ENCODE data around the gene CARD11. TPM values are rescaled to one million over a fixed set of nuclear protein-coding genes. Genes with fewer than 3 reads are reported as not detected.

The CARD11 gene
- total RNA-seq, 1 donor from 2014 or later: 1.4 TPM

DNA sequence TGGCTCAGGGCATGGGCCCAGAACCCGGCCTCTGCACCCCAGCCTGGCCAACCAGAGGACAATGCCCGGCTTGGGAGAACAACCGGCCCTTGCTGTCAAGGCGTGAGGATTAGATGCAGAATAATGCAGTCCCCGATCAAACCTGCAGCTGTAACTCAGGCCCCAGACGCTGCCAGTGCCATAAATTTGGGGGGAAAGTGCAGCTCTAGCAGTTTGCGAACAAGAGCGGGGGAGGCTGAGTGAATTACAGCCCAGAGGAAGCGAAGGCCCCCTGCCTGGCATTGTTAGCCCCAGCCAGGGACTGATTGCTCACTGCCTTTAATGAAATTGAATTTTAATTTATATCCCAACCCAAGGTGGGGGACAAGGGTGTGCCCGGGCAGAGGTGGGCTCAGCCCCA is 161.6 kb downstream of the CARD11 start:
- peak overlapping the region; percentile 52 for H3K27ac Mint-ChIP-seq (ENCODE audit: unreplicated experiment)
- TF ChIP-seq, protein P1, sequence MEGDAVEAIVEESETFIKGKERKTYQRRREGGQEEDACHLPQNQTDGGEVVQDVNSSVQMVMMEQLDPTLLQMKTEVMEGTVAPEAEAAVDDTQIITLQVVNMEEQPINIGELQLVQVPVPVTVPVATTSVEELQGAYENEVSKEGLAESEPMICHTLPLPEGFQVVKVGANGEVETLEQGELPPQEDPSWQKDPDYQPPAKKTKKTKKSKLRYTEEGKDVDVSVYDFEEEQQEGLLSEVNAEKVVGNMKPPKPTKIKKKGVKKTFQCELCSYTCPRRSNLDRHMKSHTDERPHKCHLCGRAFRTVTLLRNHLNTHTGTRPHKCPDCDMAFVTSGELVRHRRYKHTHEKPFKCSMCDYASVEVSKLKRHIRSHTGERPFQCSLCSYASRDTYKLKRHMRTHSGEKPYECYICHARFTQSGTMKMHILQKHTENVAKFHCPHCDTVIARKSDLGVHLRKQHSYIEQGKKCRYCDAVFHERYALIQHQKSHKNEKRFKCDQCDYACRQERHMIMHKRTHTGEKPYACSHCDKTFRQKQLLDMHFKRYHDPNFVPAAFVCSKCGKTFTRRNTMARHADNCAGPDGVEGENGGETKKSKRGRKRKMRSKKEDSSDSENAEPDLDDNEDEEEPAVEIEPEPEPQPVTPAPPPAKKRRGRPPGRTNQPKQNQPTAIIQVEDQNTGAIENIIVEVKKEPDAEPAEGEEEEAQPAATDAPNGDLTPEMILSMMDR (IDR thresholded peaks at IDR 0.05; ENCODE audit: partially characterized antibody, unreplicated experiment): no peak
- no peaks in the 10 kb centered on the region for H3K36me3 Mint-ChIP-seq (ENCODE audit: unreplicated experiment)
- H3K4me1 Mint-ChIP-seq (ENCODE audit: low read depth, unreplicated experiment): peaks cover 40% of the 10 kb centered on the region
- peaks cover 27% of the 10 kb centered on the region for H3K9me3 Mint-ChIP-seq (ENCODE audit: unreplicated experiment)
- H3K27me3 Mint-ChIP-seq (ENCODE audit: unreplicated experiment): peaks cover 29% of the 10 kb centered on the region
- DNase-seq: no peak
- H3K4me3 Mint-ChIP-seq (ENCODE audit: unreplicated experiment): no peak overlapping the region

DNA sequence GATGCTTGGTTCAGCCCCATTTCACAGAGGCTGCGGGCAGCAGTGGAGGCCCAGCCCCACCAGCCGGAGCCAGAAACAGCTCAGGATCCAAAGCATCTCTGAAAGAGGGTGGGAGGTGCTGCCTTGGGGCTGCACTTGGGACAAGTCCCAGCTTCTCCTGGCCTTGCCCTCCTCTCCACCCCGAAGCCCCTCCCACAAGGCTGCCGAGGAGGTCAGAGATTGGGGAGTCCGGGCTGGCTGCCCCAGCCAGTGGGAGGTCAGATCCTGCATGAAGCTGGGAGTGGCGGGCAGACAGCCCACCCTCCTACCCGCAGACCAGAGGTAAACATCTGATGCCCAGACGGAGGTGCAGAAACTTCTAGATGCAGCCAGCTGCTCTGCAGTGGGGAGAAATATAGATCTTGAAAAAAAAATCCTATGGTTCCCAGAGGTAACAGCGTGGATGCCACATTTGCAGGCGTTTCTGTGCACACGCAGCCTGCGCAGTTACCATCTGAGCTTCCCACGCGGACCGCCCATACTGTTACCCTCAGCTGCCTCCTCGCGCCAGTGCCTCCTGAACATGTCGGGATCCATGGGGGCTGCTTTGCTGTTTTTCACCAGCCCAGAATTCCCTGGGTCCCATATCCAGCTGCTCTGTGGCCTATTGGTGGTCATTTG is 162.7 kb downstream of the CARD11 start:
- peak overlapping the region; percentile 38 for H3K4me3 Mint-ChIP-seq (ENCODE audit: unreplicated experiment)
- H3K27ac Mint-ChIP-seq (ENCODE audit: unreplicated experiment): peak overlapping the region; percentile 98
- H3K36me3 Mint-ChIP-seq (ENCODE audit: unreplicated experiment): no peaks in the 10 kb centered on the region
- DNase-seq: peak; percentile 54
- TF ChIP-seq, protein P1 (IDR thresholded peaks at IDR 0.05; ENCODE audit: partially characterized antibody, unreplicated experiment): no peak
- peaks cover 25% of the 10 kb centered on the region for H3K27me3 Mint-ChIP-seq (ENCODE audit: unreplicated experiment)
- peaks cover 34% of the 10 kb centered on the region for H3K4me1 Mint-ChIP-seq (ENCODE audit: low read depth, unreplicated experiment)
- peaks cover 28% of the 10 kb centered on the region for H3K9me3 Mint-ChIP-seq (ENCODE audit: unreplicated experiment)

DNA sequence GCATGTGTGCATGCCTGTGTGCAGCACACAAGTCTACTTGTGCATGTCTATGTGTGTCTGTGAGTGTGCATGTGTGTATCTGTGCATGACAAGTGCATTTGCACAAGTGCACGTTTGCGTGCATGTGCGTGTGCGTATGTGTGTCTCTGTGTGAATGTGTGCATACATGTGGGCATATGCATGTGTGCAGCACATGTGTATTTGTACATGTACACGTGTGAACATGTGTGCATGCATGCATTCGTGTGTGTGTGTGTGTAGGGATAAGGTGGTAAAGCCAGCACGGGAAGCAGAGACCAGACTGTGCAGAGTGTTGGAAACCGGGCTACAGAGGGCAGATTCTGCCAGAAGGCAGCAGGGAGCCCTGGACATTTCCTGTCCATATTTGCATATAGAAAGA is 163.6 kb downstream of the CARD11 start:
- H3K36me3 Mint-ChIP-seq (ENCODE audit: unreplicated experiment): no peaks in the 10 kb centered on the region
- peak overlapping the region; percentile 73 for H3K4me3 Mint-ChIP-seq (ENCODE audit: unreplicated experiment)
- H3K27me3 Mint-ChIP-seq (ENCODE audit: unreplicated experiment): peaks cover 27% of the 10 kb centered on the region
- peak; percentile 68 for DNase-seq
- TF ChIP-seq, protein P1 (IDR thresholded peaks at IDR 0.05; ENCODE audit: partially characterized antibody, unreplicated experiment): no peak
- H3K9me3 Mint-ChIP-seq (ENCODE audit: unreplicated experiment): peaks cover 28% of the 10 kb centered on the region
- peaks cover 35% of the 10 kb centered on the region for H3K4me1 Mint-ChIP-seq (ENCODE audit: low read depth, unreplicated experiment)
- H3K27ac Mint-ChIP-seq (ENCODE audit: unreplicated experiment): peak overlapping the region; percentile 98

DNA sequence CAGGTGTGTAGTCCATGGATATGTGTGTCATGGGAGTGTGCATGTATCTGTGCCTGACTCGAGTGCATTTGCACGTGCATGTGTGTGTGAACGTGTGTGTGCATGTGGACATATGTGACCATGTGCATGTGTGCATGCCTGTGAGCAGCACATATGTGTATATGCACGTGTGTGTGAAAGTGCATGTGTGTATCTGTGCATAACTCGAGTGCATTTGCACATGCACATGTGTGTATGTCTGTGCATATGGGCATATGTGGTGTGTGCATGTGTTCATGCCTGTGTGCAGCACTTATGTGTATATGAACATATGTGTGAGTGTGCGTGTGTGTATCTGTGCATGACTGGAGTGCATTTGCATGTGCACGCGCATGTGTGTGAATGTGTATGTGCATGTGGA is 164.3 kb downstream of the CARD11 start:
- Mint-ChIP-seq H3K36me3 (ENCODE audit: unreplicated experiment) (no peaks in the 10 kb centered on the region), H3K9me3 (ENCODE audit: unreplicated experiment) (peaks cover 28% of the 10 kb centered on the region), H3K27me3 (ENCODE audit: unreplicated experiment) (peaks cover 27% of the 10 kb centered on the region), H3K27ac (ENCODE audit: unreplicated experiment) (peak overlapping the region; percentile 98), H3K4me3 (ENCODE audit: unreplicated experiment) (no peak overlapping the region), H3K4me1 (ENCODE audit: low read depth, unreplicated experiment) (peaks cover 35% of the 10 kb centered on the region)
- TF ChIP-seq, protein P1 (IDR thresholded peaks at IDR 0.05; ENCODE audit: partially characterized antibody, unreplicated experiment): no peak
- no peak for DNase-seq

DNA sequence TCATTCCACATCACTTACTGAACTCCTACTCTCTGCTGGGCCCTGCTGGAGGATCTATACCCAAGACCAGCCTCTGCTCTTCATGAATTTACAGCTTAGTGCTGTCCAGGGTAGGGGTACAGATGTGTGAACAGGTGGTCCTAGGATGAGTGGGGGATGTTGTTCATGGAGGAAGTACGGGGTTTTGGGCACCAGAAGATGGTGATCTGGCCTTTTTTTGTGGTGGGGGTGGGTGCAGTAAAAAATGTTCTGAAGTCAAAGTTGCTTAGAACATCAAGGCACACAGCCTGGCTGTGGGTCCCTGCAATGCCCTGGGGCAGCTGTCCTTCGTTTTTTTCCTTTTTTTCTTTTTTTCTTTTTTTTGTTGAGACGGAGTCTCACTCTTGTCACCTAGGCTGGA is 165.4 kb downstream of the CARD11 start:
- TF ChIP-seq, protein P1 (IDR thresholded peaks at IDR 0.05; ENCODE audit: partially characterized antibody, unreplicated experiment): no peak
- peaks cover 32% of the 10 kb centered on the region for H3K9me3 Mint-ChIP-seq (ENCODE audit: unreplicated experiment)
- no peak overlapping the region for H3K4me3 Mint-ChIP-seq (ENCODE audit: unreplicated experiment)
- H3K4me1 Mint-ChIP-seq (ENCODE audit: low read depth, unreplicated experiment): peaks cover 42% of the 10 kb centered on the region
- H3K27ac Mint-ChIP-seq (ENCODE audit: unreplicated experiment): peak overlapping the region; percentile 38
- peaks cover 31% of the 10 kb centered on the region for H3K27me3 Mint-ChIP-seq (ENCODE audit: unreplicated experiment)
- no peaks in the 10 kb centered on the region for H3K36me3 Mint-ChIP-seq (ENCODE audit: unreplicated experiment)
- no peak for DNase-seq
